HTERT RPE-1 (cell line): ENCODE data around the gene CPB2.

Experiments used
- in situ Hi-C: fragments of 300-500 bp; cut with MboI; formaldehyde crosslinking; loops from 4 replicates; pipeline ENCODE4 v1.14.3; 2020; ENCODE audit warnings: low sequenced_read_pairs

Gene CPB2, protein sequence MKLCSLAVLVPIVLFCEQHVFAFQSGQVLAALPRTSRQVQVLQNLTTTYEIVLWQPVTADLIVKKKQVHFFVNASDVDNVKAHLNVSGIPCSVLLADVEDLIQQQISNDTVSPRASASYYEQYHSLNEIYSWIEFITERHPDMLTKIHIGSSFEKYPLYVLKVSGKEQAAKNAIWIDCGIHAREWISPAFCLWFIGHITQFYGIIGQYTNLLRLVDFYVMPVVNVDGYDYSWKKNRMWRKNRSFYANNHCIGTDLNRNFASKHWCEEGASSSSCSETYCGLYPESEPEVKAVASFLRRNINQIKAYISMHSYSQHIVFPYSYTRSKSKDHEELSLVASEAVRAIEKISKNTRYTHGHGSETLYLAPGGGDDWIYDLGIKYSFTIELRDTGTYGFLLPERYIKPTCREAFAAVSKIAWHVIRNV

DNA sequence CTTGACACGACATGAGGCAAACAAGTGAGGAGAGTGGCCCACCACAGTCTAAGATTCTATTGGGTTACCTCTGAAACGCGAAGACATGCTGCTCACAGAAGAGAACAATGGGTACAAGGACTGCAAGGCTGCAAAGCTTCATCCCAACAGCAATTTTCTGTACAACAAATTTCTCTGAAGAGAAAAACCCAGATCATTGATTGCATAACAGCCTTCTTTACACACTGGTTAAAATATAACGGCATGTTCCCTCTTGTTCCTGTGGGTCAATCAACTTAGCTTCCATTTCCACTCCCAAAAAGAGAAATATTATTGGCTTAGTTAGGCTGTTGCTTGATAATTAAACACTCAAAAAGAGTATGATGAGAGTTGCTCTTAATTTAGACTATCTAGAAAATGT lies at the start of gene CPB2:
Gene CPB2, minus strand, starts transcription at position 166 of the 400 bp plus-strand sequence. Its CDS starts 24 bp downstream, at position 142.
- in situ Hi-C loops: no loop called here

DNA sequence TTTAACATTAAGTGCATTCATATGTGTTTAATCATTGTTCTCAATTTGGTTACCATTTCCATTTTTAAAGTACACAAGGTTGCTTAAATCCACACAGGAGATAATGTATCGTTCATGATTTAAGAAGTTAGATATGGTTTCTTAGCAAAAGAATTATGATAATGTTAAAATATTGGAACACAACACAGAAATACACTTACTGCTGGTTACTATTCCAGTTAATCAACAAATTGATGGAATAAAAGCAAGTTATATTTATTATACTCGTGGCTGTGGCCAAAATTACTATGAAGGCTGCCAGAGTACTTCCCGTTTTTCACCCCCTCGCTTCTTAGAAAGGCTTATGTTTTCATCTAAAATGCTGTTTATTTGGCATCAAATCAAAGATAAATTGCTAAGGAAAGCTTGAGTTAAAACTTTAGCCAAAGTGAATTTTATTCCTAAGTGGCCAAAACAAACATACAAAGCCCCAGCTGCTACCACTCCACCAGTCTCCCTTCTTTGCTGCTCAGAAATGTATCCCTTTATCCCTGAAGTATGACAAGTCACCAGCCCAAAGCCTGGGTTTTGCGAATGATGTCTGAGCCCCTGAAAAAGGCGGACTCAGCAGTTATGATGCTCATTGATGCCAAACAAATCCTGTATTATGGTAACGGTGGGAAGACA lies 49.4 kb upstream of the CPB2 start:
- in situ Hi-C loops: no loop called here

DNA sequence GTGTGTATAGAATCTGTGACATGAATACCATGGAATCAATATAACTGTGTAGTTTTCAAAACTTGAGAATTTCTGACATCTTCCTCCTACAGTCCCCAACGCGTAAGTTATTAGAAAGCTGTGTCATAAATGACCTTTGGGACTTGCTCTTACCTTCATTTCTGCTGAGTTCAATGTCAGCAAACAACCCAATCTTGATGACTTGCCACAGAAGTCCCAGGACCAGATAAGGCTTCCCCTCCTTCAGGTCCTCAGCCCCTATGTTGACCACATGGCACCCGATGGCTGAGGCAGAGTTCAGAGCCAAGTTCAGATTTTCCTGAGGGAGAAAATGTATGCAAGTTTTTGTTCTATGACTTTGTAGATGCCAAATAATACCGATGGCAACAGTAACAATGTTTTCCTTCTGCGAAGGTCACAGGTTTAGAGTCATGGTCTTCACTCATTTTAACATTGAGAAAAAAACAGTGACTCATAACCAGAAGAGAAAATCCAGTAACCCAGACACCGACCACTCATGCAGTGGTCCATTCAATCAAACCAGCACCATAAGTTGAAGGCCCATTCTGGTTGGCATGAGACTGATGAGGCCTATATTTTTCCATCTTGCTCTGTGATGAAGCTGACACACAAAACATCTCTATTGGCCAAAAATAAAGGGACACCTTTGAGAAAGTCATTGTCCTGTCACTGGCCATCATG lies 47.9 kb upstream of the CPB2 start:
- in situ Hi-C loops: no loop called here

DNA sequence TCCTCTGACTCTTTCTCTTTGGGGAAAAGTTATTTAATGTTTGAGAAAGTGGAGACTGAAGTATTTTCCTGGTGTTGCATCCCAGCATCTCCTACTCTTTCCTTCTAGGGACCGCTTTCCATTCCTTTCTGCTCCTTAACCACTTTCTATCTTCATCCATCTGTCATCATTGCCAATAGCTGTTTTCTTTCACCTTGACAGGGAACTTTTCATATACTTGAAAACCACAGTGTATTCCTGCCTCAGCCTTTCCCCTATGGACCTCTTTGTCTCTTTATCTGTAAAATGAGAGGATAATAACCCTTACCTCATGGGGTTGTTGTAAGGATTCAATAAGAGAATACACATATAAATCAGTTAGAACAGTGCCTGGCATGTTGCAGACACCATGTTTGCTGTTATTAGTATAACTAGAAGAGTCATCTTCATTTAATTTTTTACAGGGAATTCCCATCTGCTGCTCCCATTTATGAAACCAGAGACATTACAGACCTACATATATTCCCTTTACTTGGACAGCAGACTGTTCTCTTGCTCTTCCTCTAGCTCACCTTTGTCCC lies 45.4 kb upstream of the CPB2 start:
- in situ Hi-C loops: no loop called here

DNA sequence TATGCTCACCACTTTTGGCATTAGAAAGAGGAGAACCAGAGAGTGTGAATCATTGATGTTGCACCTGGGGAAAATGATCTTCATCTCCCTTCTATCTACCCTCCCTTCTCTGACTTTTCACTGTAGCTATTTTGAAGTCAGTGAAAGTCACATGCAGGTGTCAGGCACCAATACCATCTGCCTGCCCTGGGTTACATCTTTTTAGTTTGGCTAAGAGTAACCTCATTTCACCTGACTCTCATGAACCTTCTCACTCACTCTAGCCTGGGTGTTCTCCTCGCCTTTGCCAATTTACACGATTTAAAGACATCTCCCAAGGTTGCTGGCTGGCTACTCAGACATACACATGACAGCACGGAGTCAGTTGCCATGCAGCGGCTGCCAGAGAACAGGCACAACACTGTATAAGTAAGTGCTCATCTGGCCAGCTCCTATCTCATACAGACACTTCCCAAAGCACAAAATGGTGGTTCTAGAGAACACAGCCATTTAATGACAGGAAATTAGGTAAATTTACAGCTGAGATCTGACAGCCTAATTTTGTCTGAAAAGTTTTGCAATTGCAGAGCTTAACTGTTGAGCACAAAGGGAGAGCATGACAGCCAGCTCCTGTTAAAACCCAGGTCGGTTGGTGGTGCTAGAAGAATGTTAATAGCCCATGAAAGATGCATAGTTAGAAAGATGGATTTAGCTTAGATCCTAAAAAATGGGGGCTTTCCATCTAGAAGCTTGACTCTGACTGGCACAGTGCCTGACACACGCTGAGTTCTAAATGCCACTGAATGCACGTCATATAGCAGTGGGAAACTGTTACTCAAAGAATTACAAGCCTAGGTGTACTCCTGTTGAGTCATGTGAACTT lies 44.7 kb upstream of the CPB2 start:
- in situ Hi-C loops: no loop called here

DNA sequence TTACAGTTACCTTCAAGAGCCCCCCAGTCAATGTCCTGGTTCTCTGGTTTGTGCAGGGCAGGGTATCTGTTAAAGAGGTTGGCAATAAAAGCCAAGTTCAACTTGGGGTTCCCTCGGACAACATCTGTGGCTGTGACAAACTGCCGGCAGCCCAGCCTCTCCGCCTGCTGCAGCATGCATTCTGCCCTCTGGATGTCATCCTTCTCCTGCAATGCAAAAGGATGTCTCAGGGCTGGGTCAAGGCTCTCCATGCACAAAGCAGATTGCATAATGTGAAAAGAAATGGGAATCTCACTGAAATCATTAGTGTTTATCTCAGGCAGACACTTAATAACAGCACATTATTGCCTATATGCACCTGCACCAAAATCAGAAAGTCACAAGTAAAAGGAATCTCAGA lies 42.1 kb upstream of the CPB2 start:
- in situ Hi-C loops: no loop called here

DNA sequence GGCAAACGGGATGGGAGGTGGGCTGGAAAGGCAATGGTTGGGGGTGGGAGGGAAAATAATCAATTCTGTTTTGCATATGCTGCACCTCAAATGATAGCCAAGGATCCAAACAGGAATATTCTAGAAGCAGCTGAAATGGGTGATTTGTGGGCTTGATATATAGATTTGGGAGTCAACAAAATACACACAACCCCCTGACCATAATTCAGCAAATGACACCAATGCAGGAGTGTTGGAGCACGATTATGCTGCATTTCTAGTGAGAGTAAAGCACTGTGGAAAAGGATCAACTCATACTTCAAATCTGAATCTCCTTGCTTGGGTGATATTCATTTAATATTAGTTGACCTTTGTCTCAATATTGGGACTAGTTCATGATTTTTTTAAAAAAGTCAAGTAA lies 41.1 kb upstream of the CPB2 start:
- in situ Hi-C loops: no loop called here

DNA sequence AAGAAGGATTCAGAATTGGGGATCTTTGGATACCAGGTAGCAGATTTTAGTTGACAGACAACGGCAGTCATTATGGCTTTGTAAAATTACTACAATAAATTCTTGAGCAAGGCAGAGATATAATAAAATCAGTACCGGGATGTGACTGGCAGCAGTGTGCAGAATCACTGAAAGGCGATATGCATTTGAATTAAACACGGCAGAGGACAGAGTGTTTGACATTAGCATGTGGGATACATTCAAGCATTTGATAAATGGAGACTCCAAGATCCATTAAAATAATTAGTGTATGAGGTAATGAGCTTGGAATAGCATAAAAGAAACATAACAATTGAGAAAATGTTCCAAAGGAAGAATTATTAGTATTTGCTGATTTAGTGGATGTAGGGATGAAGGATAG lies 40.3 kb upstream of the CPB2 start:
- in situ Hi-C loops: no loop called here

DNA sequence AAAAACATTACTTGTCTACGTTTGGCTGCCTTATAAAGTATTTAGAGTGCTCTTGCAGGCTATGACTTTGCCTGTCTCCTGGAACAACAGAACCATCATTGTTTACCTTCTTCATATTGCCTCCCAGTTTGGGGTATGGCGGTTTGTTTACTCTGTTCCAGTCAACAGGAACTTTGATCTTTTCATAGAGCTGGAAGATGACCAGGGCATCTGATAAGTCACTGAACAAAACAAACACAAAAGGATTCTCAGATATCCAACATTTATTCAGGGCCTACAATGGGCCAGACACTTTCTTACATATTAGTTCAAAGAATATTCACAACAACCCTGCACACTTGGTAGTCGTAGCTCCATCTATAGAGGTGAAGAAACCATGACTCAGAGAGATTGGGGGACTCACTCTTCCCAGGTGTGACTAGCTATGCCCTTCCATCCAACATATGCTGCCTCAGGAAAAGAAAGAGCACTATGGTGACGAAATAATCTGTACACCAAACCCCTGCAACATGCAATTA lies 38.4 kb upstream of the CPB2 start:
- in situ Hi-C loops: no loop called here

DNA sequence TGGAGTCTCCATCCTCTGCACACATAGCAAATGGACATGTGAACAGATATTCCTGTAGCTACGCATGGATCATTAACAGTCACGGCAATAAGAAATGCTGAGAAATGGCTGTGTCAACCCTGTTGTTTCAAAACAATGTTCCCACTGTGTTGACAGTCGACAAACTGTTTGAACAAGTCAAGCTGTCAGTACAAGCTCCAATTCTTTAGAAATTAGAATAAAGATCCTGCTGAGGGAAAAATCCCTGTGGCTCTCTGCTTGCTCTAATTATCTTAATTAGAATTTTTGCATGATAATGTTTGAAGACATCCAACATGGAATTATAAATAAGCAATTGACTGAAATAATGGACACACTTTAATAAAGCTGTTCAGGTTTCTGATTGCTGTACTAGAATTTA lies 37.9 kb upstream of the CPB2 start:
- in situ Hi-C loops: no loop called here

DNA sequence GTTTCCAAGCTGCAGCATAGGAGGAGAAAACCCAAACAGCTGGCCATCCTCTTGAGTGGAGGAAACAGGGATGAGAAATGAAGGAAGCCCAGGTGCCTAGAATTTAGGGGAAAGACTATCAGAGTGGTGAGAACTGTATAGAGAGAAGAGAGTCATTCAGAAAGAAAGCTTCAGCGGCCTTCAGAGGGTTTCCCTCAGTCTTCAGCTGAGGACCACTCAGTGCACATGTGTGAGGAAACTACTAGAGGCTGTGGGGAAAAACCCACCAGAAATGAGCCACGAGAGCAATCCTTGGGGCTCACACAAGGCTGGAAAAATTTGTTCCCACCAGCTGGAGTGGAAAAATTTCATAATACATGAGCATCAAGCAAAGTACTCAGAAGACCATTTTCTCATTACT lies 35.2 kb upstream of the CPB2 start:
- in situ Hi-C loops: no loop called here

DNA sequence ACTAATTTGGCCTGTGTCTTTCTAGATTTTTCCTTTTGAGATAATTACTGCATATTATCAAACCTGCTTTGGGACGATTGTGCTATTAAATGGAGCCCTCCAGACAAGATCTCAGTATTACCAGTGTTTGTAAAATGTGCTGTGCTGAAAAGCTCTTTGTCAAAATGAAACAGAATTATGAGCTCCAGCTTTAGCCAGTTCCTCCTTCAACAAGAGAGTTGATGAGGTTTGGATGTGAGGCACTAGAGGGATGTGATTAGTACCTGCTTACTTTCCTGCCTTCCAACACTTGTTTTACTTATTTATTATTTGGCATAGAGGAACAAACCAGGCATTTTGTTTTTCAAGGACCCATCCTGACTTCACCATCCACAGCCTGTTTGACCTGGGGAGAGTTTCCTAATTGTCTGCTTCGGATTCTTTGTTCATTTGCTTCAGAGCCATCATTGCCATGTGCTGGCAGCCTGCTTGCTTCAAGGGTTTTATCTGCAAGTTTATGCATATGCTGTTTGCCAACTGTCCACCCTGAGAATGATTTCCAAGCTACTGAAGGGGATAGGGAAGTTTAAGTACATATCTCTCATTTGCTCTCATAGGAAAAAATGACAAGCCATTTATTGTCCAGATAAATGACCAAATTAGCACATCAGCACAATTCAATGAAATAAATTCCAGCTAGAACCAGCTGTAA lies 32.9 kb upstream of the CPB2 start:
- in situ Hi-C loops: no loop called here

DNA sequence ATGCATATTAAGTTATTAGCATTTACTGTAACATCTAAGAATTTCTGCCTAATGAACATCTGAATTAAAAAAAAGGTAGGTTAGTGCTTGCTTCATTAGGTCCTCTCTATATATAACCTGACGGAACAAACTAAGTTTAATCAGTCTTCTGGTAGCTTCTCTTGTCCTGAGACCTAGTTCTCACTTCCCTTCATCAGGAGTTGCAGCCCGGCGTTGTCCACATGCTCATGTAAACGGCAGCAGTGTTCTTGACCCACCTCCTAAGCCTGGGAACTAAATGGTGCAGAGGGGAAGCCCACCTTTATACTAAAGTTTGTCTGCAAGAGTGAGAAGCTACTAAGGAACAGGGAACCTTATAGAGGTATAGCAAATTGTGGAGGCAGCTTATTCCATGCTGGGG lies 31.9 kb upstream of the CPB2 start:
- in situ Hi-C loops: no loop called here

DNA sequence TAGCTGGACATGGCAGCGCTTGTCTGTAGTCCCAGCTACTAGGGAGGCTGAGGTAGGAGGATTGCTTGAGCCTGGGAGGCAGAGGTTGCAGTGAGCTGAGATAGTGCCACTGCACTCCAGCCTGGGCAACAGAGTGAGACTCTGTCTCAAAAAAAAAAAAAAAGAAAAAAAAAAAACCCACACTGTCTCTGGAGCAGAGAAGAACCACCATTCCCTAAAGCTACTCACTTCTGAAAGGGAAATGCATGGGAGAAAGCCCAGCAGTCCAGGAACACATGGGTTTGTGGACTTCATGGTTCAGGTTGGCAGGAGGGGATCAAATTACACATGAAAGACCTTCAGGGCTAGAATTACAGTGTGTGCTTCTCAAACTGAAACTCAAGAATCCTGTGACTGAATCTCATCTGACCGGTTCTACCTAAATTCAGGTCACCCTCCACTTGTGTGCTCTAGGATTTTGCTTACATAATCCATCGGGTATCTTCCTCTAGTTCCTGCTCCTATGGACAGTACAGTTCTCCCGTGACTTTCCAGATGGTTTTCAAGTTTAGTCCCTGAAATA lies 30.2 kb upstream of the CPB2 start:
- in situ Hi-C loops: no loop called here

DNA sequence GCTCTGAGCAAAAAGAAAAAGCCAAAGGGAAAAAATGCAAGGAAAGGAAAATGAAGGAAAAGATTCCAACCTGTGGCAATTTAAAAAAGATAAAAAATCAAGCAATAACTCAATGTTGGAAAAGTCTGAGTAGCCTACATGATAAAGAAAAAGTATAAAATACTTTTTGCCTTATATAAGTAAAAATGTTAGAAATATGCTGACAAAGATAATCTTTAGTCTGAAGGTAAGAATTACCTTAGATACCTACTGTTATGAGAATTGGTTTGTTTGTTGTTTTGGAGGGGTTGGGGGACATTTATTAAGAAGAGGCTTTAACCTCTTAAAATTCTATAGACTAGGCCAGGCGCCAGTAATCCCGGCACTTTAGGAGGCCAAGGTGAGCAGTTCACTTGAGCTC lies 29.7 kb upstream of the CPB2 start:
- in situ Hi-C loops: no loop called here

DNA sequence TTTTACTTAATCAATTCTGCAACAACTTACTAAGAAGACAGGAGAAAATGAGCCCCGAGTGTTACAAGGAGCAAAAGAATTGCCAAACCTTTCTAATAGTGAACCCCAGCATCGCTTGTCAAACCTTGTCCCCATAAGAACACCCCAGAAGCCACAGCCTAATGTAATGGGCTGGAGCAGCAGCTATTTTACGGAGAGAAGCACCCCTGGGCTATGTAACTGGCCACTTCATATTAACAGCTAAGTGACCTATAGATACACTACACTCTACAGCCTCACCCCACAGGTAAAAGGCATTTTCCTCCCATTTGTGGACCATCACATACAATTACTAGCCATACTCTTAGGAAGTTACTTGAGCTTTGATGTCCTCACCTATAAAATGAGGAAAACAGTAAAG lies 27.3 kb upstream of the CPB2 start:
- in situ Hi-C loops: no loop called here

DNA sequence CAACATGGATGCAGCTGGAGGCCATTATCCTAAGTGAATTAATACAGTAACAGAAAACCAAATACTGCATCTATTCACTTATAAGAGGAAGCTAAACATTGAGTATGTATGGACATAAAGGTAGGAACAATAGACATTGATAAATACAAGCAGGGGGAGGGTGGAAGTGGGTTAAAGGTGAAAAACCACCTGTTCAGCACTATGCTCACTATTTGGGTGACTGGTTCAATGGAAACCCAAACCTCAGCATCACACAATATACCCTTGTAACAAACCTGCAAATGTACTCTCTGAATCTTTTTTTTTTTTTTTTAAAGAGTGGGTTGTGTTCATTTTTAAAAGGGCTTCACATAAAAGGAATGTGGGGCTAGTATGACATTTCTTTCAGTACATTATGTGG lies 26.9 kb upstream of the CPB2 start:
- in situ Hi-C loops: no loop called here

DNA sequence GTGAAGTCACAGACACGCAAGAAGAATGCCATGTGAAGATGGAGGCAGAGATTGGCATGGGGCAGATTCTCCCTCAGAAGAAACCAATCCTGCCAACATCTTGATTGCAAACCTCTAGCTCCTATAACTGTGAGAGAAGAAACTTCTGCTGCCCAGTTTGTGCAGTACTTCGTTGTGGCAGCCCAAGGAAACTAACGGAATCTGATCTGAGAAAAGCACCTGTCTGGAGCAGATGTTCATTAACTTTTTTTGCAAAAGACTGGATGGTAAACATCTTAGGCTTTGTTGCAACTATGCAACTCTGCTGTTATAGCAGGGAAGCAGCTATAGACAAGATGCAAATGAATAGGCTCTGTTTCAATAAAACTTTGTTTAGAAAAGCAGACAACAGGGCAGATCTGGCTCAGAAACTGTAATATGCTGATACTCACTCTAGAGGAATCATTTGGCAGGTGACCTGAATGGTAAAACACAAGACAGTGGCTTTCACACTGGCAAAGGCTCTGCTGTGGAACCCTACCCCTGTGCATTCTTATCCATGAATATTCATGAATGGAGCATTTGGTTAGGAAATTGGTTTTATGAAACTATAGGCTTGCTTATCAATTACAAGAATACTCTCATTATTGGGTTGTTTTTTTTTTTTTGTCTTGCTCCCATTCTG lies 25.3 kb upstream of the CPB2 start:
- in situ Hi-C loops: no loop called here

DNA sequence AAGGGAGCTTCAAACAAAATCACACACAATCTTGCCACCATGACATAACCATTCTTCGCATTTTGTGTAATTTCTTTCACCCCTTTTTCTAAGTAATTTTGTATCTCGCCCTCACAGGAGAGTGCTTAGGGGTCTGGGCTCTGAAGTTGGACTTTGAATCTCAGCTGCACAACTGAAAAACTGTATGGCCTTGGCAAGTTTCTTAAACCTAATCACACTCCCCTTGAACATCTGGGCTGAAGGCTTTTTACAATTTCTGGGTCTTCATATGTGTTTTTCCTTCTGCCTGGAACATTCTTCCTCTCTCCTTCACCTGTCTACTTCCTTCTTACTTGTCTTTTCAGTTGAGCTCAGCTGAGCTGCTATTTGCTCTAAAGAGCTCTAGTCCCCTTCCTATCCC lies 24.3 kb upstream of the CPB2 start:
- in situ Hi-C loops: no loop called here
